Uterine smooth muscle cell (primary cell): ENCODE data around the gene CDH7. TPM values are rescaled to one million over a fixed set of nuclear protein-coding genes. Genes with fewer than 3 reads are reported as not detected.

Experiments used
- total RNA-seq: library from RNA; depleted of rRNA; stranded (reverse); fragments of >200 nt; gene quantifications from 2 replicates; pipeline ENCODE4 v1.2.3, GENCODE V29; 2014

The CDH7 gene
- total RNA-seq = not detected in 2 replicates

DNA sequence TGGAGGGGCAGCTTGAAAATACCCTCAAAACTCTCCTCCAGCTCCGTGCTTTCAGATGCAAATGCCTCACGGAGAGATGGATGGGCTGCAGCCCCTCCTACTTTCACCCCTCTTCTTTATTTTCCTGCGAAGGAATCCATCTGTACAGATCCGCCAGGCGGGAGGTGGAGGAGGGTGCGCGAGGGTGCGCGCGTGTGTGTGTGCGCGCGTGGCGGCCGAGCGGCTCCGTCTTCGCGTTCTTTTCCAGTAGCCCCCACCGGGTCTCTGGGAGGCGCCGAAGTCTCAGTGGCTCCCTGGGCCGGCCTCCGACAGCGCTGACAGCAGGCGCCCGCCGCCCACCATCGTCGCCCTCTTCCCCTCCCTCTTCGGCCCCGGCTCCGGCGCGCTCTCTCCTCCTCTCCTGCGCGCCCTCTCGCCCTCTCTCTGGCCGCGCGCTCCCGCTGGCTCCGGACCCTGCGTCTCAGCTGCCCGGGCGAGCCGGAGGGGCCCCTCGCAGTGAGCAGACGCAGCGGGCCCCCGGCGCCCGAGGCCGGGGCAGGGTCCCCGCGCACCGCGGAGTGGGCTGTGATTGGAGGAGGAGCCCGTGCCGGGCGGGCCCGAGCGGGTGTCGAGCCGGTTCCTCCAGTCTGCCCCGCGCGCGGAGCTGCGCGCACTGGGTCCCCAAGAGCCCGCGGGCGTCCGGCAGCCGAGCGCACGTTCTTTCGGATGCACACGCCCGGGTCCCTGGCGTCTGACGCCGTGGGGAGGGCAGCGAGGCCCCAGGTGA lies at the start of gene CDH7:
Gene CDH7 (plus strand): TSS at position 624 of the 766 bp plus-strand sequence. CDS start 11,831 bp downstream, outside the sequence.

